Activated CD4-positive, CD25-positive, alpha-beta regulatory T cell treated with anti-CD3 and anti-CD28 coated beads, Interleukin-2, amount 50 U/mL, for 72 hours (primary cell): ENCODE measurements around the gene FHIT.
"Not testable (repeated sequence)": the region's sequence is repeated elsewhere in the genome, so short reads cannot be mapped to it uniquely, and the experiment has no call there.

ENCODE experiments used
- DNase-seq: peaks from one replicate; pipeline ENCODE4 v3.0.0; 2021

Gene FHIT

DNA sequence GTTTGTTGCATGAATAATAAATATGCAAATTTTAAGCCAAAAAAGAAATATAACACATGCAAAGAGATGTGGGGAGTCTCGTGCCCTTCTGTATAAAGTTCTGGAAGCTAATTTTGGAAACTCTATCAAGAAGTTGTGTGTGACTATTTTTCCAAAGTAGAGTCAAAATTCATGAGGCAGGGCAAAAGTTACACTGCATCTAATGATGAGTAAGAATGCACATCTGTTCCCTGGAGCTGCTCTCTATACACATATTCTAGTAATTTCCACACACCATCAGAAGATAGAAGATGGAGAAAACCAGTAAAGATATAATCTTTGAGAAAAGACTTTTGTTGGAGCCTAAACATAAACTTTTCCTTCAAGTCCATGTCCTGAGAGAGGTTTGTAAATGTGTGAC lies 199.6 kb downstream of the FHIT start:
- DNase-seq: no peak

DNA sequence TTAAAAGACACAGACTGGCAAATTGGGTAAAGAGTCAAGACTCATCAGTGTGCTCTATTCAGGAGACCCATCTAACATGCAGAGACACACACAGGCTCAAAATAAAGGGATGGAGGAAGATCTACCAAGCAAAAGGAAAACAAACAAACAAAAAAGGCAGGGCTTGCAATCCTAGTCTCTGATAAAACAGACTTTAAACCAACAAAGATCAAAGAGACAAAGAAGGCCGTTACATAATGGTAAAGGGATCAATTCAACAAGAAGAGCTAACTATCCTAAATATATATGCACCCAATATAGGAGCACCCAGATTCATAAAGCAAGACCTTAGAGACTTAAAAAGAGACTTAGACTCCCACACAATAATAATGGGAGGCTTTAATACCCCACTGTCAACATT lies 206.1 kb downstream of the FHIT start:
- DNase-seq: not testable (repeated sequence)

DNA sequence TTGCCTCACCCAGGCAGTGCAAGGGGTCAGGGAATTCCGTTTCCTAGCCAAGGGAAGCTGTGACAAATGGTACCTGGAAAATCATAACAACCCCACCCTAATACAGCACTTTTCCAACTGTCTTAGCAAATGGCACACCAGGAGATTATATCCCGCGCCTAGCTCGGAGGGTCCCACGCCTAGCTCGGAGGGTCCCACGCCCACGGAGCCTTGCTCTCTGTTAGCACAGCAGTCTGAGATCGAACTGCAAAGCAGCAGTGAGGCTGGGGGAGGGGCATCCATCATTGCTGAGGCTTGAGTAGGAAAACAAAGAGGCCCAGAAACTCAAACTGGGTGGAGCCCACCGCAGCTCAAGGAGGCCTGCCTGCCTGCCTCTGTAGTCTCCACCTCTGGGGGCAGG lies 208.1 kb downstream of the FHIT start:
- no peak for DNase-seq

DNA sequence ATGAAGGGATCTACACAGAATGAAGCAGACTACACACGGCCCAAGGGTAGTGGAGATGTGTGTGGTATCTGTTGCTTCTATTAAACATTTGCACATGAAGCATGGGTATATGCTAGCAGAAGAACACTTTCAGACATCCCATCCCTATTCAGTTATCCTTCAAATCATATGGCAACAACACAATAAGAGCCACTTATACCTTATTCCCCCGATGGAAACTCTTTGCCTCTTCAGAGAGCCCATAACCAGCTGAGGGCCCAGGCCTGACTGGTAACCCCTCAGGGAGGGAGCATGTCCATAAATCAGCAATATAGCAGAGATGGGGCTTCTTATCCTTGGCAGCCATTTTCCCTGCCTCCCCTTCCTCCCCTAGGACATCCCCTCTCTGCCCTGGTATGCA lies 210.6 kb downstream of the FHIT start:
- no peak for DNase-seq

DNA sequence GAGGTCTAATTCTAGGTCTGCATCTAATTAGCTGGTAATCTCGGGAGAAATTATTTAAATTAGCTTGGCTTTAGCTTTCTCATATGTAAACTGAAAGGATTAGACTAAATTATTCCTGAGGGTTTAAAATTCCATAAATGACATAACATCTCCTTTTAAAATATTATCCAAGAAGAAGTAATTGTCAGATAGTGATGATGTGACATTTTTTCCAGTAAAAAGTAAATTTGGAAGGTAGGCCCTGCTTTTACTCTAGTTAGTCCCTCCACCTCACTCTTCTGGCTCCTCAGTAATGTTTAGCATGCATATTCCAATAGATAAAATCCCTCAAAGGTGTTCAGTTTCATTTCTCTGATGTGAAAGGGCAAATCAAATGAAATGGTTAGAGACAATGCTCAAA lies 215.7 kb downstream of the FHIT start:
- DNase-seq: no peak

DNA sequence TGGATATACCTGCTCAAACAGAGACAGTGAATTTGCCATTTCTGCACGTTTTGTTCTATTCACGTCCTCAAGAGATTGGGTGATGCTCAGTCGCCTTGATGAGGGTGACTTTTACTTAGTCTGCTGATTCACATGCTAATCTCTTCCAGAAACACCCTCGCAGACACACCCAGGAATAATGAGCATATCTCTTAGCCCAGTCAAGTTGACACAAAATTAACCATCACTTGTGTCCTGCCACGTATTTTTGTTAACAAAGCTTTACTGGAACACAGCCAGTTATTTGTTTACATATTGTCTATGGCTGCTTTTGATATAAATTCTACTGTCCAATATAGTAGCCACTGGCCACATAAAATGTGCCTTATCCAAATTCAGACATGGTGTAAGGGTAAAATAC lies 218.3 kb downstream of the FHIT start:
- no peak for DNase-seq

DNA sequence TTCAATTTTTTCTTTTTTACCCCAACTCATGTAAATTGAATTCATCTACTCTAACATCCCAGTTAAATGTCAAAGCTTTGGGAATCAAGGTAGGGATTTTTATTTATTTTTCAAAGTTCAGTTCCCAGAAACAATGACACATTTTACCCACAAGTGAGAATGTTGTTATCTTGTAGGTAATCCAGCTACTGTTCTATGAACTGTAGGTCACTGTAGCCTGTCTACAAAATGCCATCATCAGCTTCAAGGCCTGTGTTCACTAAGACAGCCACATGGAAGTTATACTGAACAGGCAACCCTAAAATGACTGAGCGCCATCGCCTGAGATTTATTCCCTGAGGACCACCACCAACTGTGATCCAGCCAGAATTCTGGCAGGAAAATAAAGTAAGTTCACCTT lies 219.7 kb downstream of the FHIT start:
- no peak for DNase-seq

DNA sequence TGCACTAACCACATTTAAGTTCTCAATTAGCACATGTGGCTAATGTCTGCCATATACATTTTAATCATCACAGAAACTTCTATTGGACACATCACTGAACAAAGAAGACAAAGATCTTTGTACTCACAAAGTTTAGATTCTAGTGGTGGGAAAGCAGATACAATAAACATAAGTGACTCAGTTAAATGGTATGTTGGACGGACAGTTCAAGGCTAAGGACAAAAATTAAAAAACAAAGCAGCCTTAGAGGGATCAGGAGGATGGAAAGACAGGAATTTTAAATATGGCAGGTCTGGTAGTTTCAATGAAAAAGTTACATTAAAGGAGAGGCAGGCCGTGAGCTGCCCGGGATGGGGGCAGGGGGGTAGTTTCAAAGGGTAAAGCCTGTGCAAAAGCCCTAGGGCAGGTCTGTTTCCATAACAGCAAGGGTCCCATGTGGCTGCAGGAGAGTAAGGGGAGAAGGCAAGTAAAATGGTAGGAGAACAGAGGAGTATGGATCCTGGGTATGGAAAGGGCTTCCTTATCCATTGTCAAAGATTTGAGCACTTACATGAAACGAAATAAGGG lies 220.7 kb downstream of the FHIT start:
- no peak for DNase-seq

DNA sequence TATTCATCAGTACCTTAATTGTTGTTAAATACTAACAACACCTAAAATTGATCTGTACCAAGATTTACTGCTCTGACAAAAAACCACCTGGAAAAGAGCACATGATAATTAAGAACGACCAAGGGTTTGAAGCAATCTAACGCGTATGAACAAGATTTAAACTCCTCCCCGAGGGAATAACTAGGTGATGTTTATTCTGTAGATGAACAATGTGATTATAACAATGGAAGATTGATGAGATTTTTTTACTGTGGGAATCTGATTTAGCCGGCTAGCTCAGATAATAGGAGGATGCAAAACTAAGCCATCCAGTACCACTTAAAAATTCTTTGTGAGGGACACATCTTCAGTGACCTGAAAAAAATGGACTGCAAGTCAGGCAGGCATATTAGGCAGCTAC lies 222.1 kb downstream of the FHIT start:
- DNase-seq: no peak

DNA sequence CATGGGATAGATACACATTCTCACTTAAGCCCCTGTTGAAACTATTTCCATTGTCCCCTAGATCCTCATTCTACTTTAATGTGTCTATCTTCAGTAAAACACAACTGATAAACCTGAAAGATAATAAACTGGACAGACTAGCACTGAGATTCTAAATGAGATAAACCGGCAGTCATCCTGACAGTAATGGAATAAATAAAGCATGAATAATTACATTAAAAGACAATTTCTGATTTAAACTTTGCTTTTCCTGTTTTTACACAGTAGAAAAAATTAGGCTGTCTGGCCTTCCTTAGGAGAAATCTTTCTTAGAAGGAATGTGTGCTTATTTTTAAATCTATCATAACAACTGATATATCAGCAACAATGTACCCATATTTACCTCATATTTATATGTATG lies 232.4 kb downstream of the FHIT start:
- no peak for DNase-seq

DNA sequence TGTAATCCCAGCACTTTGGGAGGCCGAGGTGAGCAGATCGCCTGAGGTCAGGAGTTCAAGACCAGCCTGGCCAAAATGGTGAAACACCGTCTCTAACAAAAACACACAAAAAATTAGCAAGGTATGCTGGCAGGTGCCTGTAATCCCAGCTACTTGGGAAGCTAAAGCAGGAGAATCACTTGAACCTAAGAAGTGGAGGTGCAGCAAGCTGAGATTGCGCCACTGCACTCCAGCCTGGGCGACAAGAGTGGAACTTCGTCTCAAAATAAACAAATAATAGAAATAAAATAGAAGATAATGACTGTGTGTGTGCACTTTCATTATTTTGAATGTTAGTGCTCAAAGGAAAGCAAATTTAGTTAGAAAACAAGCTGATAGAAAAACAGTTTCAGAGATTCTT lies 234.2 kb downstream of the FHIT start:
- not testable (repeated sequence) for DNase-seq

DNA sequence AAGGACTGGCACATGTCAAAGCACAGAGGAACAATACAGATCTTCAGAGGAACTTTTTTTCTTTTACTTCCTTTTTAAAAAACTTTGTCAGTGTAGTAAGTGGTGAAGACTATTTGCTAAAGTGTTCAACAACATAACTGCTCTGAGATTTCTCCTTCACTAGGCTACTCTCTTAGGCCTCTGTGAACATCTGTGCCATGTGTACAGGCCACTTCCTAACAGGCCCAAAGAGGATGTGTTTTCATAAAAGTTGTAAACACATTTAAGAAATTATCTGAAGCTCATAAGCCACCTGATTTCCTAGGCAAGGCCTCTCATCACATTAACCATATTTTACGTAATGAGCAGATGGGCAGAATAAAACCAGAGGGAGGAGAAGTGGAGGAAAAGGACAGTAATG lies 235.4 kb downstream of the FHIT start:
- no peak for DNase-seq

DNA sequence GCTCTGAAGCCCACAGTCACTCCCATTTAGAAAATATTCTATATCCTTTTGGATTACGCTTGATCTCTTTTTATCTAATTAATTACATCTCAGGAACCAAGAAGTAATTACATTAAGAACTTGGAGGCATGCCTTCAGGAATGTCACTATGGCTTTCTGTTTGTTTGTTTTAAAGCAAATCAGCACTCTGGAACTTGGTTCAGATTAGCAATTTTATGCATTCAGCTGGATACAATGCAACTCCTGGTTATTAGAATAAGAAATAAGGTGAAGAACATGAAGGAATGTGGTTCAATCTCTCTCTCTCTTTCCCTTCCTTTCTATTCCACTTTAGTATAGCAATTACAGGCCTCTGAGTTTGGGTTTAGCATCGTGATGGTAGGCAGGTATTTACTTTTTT lies 235.8 kb downstream of the FHIT start:
- DNase-seq: no peak

DNA sequence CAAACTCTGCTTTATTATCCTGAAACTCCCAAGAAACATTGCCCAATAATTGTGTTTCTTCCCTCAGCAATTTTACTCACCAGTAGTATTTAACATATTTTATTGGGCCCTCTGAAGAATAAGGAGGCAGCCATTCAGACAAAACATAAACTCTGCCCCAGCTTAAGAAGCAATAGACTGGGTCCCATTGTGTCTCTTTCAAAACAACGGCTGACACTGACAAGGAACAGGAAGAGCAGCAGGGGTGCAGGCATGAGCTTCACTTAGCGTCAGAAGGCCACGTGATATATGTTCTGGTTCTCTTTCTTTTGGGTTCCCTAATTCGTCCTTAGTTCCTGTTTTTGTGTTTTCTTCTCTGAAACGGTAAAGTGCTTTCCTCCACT lies 242.3 kb downstream of the FHIT start:
- no peak for DNase-seq

DNA sequence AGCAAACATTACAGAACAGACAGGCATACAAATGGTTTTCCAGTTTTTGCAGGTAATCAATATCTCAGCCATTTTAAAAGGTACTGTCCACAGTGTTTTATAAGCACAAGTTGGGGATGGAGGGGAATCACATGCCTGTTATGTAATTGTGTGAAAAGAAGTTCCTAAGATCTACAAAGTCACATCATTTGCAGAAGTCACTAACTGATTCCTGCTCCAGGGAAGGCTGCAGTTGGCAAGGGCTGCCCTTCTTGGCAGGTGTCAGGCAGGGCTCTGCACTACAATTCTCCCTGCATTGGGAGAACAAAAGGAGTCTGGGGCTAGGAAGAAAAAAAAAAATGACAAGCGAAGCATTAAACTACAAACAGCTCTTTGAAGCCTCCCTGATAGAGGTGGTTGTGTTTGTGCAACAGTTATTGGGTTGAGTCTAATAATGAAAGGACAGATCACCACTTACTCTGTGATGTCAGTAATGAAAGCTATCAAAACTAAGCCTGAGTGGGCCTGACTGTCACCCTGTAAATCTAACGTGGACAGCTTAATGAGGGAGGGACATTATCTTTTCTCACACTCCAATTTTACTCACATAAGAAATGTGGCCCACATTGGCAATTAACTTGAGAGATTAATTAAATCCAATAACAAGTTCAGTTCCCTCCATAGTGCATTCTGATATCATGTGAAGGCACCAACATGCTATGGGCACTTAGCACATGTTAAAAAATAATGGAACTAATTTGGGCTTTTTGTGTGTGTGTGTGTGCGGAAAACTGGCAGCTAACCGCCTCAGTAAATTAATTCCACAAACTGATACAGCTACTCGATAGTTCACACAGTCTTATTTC lies 242.9 kb downstream of the FHIT start:
- DNase-seq: no peak

DNA sequence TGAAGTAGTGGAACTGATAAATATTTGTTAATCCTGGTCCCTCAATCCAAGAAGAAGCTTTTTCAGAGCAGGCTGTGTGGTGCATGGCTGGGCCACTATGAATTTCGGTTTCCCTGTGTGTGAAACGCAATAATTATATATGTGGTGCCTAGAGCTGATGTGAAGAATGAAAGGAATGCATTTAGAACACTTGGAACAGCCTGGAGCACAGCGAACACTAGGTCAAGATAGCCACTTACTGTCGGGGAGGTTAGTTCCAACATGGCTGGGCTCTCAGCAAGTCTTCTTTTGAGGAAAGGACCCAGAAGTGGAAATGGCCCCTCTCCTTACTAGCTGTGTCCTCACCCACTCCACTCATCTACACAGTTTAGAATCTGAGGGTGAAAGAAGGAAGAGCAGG lies 245.7 kb downstream of the FHIT start:
- DNase-seq: no peak

DNA sequence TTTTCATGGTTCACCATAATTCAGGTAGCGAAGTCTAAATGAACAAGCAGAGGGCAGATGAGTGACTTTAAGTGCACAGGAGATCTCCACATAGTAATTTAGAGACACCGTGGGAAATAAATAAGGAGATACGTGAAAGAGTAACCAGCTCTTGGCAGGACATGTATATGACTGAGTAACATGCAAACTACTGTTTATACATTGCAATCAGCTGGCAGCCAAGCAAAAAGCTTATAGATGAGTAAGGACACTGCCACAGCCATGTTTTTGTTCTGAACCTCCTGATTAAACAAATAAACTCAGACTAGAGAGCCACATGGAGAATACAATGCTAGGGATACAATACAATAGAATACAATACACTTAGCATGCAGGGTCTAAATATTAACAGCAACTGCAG lies 252.4 kb downstream of the FHIT start:
- DNase-seq: no peak

DNA sequence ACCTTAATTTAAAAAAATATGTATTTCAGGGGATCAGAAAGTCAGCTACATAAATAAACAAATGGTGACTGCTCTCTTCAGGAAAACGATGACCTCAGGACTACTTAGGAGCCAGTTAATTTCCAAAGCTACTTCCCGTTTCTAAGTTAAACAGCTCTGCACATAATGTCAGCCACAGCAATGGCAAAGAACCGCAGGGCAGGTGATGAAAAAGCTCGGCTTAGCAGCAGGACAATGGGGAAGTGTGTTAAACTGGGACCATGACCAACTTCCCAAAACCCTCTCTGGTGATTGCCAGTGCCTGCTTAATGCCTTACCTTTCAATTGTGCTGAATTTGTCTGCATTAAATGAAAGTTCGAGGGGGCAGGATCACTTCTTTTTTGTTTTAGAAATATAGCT lies 258.9 kb downstream of the FHIT start:
- DNase-seq: no peak

DNA sequence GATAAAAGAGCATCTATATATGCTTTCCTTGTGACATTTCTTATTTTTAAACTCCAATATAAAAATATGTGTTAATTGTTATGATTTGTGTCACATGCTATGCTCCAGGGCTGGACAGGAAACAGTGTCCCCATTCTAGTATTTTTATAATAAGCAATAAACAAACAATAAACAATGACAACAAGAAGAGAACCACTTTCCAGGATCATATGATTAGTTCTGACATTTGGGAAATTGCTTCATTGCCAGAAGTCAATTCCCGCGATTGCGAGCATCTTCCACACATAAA lies 260.9 kb downstream of the FHIT start:
- DNase-seq: no peak

DNA sequence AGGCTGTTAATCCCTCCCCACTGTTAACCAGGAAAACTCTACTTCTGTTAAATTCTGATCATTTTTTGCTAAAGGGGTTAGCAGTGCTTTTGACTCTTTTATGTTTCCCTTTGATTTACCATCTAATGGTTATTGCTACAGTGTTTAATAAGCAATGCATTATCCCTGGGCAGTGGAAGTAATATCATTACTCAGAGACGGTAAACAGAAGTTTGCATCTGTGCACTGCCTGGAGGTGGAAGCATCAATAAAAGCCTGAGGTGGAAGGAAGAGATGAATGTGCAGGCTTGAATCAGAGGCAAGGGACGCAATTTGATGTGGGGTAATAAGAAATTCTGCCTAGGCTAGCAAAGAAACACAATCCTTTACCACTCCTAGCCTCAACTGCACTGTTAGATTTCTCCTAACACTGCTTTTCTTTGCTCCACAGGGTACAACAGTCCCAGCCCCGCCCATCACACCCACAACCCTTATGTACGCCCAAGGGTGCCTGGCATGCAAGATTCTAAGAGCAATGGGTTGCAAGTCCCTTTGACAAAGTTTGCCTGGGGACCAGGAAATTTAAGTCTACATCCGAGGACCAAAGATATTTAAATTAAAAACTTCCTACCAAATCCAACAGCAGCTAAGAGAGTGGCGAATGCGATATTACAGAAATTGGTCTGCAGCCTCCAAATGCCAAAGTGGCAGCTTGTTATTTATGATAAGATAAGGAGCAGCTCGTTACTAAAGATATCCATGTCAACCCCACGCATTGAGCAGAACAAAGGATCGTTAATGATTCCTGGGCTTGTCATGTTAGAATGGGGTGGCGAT lies 261.4 kb downstream of the FHIT start:
- no peak for DNase-seq

DNA sequence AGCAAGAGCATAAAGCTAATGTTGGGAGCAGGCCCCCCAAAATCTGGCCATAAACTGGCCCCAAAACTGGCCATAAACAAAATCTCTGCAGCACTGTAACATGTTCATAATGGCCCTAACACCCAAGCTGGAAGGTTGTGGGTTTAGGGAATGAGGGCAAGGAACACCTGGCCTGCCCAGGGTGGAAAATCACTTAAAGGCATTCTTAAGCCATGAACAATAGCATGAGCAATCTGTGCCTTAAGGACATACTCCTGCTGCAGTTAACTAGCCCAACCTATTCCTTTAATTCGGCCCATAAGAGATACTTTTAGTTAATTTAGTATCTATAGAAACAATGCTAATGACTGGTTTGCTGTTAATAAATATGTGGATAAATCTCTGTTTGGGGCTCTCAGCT lies 264.1 kb downstream of the FHIT start:
- DNase-seq: not testable (repeated sequence)

DNA sequence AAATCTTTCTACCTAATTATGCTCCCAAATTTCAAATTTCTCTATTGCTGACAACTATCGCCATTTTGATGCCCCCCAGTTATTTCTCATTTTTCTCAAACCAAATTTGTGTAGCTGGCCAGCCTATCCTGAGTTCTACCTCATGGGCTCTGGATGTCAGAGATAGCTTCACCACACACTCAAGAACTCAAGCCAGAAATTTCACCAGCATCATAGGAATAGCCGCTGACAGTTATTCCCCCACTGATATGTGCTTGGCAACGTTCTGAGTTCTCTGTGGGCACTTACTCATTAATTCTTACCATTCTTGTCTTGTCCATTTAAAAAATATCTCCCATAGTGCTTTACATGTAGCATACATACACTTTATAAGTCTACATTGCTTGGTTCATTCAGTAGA lies 264.7 kb downstream of the FHIT start:
- DNase-seq: no peak

DNA sequence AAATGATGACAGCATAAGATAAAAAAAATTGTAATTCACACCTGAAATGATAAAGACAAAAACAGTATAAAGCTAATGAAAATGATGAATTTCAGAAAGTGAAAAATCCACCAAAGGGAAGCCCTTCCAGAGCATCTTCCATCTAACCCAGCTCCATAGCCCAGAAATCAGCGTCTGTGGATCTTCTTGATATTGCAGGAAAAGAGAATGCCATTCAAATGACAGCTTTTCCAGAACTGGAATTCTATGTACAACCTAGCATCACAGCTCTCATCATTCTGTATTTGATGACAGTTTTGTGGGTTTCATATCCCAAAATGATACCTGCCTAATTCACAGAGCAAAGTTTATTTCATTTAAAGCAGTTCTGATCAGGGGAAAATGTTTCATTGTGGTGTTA lies 267.3 kb downstream of the FHIT start:
- no peak for DNase-seq

DNA sequence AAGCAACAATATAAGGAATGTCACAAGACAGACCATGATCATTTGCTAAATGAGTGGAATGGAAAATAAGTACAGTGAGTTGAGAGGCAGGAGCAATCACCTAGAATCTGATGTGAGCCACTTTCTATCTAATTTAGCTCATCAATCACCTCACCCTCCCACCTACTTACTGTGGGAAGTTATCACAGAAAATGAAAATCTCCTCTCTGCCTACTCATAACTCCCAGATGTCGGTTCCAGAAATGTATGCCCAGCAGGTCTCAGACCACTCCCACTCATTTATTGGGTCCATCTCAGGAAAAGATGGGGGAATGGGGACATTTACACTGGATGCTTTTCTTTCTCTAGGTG lies 270.9 kb downstream of the FHIT start:
- no peak for DNase-seq
